ENCODE data around the gene JMJD7.

Gene JMJD7

DNA sequence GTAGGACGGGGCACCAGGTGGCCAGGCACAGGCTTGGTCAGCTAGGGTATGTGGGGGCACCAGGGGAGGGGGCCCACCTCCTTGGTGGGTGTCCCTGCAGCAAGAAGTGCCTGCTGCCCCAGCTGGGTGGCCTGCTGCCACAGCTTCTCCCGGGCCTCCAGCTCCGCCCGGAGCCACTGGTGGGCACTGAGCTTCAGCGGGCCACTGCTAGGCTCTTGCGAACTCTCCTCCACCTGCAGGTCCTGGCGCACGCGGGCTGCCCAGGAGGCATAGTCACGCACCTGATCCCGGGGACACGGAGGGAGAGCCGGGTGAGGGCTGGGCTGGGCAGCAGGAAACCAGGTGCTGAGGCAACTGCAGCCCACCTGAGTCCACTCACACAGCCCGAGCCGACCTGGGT, 40.4 kb downstream of the JMJD7 start:
- no peak for DNase-seq

DNA sequence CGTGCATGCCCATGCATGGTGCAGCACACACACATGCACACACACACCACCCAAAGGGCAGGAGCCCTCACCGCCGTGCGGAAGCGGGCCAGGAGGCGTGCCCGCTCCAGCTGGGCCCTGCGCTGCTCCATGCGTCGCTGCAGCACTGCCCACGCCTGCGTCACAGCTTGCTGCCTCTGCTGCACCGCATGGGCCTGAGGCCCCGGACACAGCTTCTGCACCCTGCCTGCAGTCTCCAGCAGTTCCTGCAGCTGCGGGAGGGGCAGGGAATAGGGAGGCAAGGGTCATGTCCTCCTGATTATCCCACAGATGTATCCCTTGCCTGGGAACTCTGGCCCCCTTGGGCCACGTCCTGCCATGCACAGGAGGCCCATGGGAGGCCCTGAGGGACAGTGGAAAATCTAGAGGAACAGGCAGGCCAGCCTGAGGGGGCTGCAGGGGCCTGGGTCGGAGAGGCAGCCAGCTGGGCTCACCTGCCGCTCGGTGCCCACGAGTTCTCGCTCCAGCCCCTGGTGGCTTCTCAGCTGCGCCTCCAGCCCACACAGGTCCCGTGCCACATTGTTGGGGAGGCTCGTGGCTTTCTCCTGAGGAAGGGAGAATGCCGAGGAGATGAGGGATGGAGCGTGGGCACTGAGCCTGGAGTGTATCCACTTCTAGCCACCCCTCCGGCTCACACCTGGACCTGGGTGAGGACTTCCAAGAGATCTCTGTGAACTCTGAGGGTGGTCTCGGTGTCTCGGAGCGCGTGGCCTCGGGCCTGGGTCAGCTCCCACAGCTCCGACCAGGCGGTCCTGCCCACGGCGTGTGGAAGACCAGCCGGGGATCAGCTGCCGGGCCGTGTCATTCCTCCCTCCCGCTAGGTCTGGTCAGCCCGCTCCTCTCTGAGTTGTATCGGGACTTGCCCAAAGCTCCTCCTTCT, 42.1 kb downstream of the JMJD7 start:
- no peak for DNase-seq

- DNase-seq = no peak
Measured at GRCh38 chr15:41870689-41871081, 42.8 kb downstream of the JMJD7 start.

GRCh38 chr15:41871175-41871905, 43.4 kb downstream of the JMJD7 start:
- DNase-seq = no peak

DNA sequence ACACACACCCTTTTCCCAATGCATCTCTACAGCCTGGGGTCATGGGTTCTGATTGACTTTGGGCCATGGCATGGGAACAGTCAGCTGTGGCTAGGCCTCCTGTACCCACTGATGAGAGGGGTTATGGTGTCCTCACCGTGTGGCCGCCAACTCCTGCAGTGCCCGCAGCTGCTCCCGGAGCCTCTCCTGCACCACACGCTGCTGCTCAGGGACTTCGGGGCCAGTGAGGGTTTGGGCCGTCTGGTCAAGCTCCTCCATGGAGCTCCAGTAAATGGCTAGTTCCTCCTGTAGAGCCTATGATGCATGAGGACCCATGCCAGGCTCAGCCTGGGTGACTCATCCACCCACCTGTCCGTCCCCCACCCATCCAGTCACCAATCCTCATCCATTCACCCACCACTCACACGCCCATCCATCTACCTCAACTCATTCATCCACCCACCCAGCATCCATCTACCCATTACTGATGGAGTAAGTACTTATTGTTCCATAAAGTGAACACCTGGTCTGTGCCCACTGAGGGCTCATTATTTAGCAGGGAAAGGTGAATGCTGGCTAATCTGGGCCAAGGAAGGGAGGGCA, 44.4 kb downstream of the JMJD7 start:
- no peak for DNase-seq

DNA sequence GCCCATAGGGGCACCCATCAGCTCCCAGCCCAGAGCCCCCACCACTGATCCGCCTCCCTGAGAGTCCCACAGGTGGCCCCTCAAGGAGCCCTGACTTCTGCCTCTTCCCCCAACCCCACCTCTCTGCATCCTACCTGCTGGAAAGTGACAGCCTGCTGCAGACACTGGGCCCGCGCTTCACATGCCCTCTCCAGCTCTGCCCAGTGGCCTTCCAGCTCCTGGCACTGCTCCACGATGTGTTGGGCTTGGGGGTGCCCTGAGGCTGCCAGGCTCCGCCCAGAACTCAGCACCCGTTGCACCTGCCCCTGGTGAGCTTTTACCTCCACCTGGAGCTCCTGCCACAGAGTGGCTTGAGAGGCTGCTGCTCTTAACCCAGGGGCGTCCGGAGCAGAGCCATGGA, 45.8 kb downstream of the JMJD7 start:
- DNase-seq = peak; percentile 60

DNA sequence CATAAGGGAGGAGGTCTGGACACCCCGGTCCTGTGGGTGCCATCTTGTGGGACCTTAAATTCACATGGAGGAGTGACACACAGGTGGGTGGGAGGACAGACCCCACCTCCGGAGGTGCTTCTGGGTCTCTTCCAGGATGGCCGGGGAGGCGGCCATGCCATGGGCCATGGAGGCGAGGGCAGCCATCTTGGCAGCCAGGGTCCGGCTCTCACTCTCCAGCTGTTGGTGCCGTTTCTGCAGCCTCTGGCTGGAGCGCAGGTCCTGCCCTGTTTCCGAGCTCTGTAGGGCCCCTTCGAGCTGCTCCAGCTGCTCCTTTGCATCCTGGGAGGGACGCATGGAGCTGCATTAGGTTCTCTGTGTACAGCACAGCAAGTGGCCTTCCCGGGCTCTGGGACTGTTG, 46.8 kb downstream of the JMJD7 start:
- no peak for DNase-seq

- no peak for DNase-seq
Measured at GRCh38 chr15:41876007-41876406, 48.1 kb downstream of the JMJD7 start.

- DNase-seq = peak; percentile 58
Measured at GRCh38 chr15:41876689-41877088, 48.8 kb downstream of the JMJD7 start.

DNA sequence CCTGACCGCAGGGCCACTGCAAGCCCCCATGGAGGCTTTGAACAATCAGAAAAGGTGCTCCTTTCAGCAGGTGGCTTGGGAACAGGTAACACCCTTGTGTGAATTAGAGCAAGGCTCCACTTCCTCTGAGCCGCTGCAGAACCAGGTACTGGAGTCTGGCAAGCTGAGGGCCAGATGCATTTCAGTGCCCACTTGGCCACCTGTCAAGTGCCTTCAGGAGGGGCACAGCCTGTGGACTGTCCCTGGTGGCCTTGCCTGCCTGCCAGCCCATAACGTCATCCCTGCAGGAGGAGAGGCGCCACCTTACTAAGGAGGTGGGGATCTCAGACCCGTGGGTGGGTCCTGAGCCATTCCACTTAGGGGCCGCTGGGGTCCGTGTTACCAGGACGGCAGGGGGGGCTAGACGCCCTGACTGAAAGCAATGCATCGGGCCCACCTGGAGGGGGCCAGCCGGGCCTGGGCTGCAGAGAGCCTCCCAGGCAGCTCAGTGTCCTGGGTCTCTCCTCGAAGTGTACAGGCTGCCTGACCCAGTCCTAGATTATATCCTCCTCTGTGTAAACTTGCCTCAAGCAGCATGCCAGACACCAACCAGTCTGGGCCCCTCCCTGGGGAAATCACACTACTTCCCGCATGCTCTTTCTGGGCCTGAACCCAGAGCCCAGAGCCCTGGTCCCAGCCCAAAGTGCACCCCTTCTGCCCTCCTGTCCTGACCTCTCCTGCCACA, 49.9 kb downstream of the JMJD7 start:
- no peak for DNase-seq

DNA sequence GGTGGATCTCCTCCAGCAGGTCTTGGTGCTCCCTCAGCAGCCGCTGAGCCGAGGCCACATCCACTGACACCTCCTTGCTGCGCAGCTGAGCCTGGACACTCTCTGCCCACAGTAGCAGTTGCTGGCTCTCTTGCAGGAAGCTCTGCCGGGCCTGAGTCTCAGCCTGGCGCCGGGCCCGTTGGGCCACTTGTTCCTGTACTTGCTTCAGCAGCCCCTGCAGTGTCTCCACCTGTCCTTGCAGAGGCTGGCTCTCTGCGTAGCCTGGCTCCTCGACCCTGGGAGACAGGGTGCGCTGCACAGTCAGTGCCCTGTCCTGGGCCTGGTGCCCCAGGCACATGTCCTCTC, 50.4 kb downstream of the JMJD7 start:
- no peak for DNase-seq

- no peak for DNase-seq
Measured at GRCh38 chr15:41879321-41879845, 51.5 kb downstream of the JMJD7 start.

DNA sequence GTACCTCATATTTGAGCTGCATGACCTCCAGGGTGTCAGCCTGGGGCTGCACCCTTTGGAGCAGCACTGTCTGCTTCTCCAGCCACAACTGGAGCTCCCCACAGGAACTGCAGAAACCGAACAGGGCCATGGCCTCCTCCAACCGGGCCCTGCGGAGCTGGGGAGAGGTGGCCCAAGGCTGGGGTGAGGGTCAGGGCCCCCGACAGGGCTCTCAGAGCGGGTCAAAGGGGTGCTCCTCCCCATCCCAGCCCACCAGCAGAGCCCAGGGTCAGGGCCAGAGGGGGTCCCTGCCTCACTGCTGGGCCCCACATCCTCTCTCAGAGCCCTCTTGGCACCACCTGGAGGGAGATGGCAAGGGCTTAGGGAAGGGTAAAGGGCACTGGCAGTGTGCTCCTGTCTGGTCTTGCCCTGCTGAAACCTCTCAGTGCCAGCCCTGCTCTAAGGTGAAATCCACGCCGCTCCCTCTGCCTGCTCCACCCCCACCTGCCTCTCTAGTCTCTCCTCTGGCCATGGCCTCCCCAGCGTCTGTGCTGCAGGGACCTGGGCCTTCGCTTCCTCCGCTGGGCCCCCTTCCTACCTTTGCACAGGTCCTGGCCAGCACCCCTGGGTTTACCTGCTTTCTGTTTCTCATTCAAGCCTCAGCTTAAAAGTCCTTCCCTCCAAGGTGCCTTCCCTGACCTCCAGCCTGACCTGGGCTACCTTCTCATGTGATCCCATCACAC, 52.4 kb downstream of the JMJD7 start:
- no peak for DNase-seq

- no peak for DNase-seq
Measured at GRCh38 chr15:41881086-41881485, 53.2 kb downstream of the JMJD7 start.

- no peak for DNase-seq
Measured at GRCh38 chr15:41881550-41881919, 53.6 kb downstream of the JMJD7 start.

GRCh38 chr15:41881920-41882688, 54.2 kb downstream of the JMJD7 start:
- DNase-seq = no peak

DNA sequence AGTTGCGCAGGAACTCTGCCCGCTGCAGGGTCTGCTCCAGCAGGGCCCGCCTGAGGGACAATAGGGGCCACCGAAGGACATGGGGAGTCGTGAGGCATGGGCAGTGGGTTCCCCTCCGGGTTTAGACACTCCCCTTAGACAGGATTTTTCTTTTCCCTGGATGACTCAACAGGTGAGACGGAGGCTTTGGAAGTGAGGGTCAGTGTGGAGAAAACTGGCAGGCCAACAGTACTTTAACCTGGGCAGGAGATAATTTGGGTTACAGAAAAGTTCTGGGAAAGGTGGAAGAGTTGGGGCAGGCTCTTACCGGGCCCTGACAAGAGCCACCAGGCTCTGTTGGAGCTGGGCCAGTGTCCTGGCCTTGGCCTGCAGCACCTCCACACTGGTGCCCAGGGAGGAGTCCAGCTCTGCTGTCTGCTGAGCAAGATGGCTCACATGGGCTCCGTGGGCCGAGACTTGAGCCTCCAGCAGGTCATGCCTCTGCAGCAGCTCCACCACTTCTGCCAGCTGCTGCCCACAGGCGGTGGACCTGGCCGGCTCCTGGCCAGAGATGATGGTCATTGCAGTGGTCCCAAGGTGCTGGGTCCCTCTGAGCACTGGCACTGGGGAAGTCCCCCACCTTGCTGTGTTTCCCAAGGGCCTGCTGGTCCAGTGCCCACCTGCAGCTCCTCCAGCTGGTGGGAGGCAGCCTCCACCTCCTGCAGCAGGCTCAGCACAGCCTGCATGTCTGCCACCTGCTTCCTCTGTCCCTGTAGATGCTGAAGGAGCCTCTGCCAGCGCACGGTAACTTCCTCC, 55.0 kb downstream of the JMJD7 start:
- peak; percentile 19 for DNase-seq

GRCh38 chr15:41883484-41883825, 55.6 kb downstream of the JMJD7 start:
- DNase-seq = no peak

- DNase-seq = no peak
Measured at GRCh38 chr15:41884458-41884857, 56.6 kb downstream of the JMJD7 start.

- DNase-seq = no peak
Measured at GRCh38 chr15:41885321-41885720, 57.4 kb downstream of the JMJD7 start.

- no peak for DNase-seq
Measured at GRCh38 chr15:41885841-41886240, 57.9 kb downstream of the JMJD7 start.
